Skeletal muscle satellite cell (primary cell): ENCODE data around the gene SERPINA3.
"Not testable (repeated sequence)": the region's sequence is repeated elsewhere in the genome, so short reads cannot be mapped to it uniquely, and the experiment has no call there.

Experiments
- H3K27me3 ChIP-seq: 2 replicates; pipeline ENCODE4 v1.7.0; 2013; ENCODE audit warnings: low read length; ENCODE audit not compliant: control insufficient read depth, insufficient read depth
- H3K36me3 ChIP-seq: 2 replicates; pipeline ENCODE4 v1.7.0; 2013; ENCODE audit warnings: mild to moderate bottlenecking, control low read depth, low read length; ENCODE audit not compliant: insufficient read depth
- H3K4me1 ChIP-seq: 2 replicates; pipeline ENCODE4 v1.7.0; 2013; ENCODE audit warnings: low read length; ENCODE audit not compliant: control insufficient read depth, insufficient read depth
- H3K4me2 ChIP-seq: 2 replicates; pipeline ENCODE4 v1.7.0; 2013; ENCODE audit warnings: mild to moderate bottlenecking, low read length
- H3K4me3 ChIP-seq: 2 replicates; pipeline ENCODE4 v1.7.0; 2013; ENCODE audit warnings: low read length
- H3K9ac ChIP-seq: 2 replicates; pipeline ENCODE4 v1.7.0; 2013; ENCODE audit warnings: mild to moderate bottlenecking, low read depth, low read length, moderate library complexity
- H3K9me3 ChIP-seq: replicated peaks from 2 replicates; pipeline ENCODE4 v1.7.0; 2013; ENCODE audit warnings: mild to moderate bottlenecking, control low read depth, low read length

SERPINA3 gene

GRCh38 chr14:94625353-94625635, 13.1 kb downstream of the SERPINA3 start:
- Histone ChIP-seq H3K4me2 (no peak overlapping the region), H3K9ac (no peak overlapping the region), H3K4me3 (no peak overlapping the region), H3K4me1 (no peaks in the 10 kb centered on the region), H3K27me3 (peaks cover 22% of the 10 kb centered on the region), H3K36me3 (no peaks in the 10 kb centered on the region), H3K9me3 (no peaks in the 10 kb centered on the region)

GRCh38 chr14:94628578-94628977, 16.4 kb downstream of the SERPINA3 start:
- Histone ChIP-seq H3K9me3 (no peaks in the 10 kb centered on the region), H3K36me3 (no peaks in the 10 kb centered on the region), H3K27me3 (peaks cover 17% of the 10 kb centered on the region), H3K4me1 (no peaks in the 10 kb centered on the region), H3K4me3 (no peak overlapping the region), H3K9ac (no peak overlapping the region), H3K4me2 (no peak overlapping the region)

GRCh38 chr14:94630396-94630795, 18.2 kb downstream of the SERPINA3 start:
- Histone ChIP-seq H3K4me2 (no peak overlapping the region), H3K4me1 (no peaks in the 10 kb centered on the region), H3K36me3 (no peaks in the 10 kb centered on the region), H3K27me3 (peaks cover 3% of the 10 kb centered on the region), H3K9ac (no peak overlapping the region), H3K9me3 (no peaks in the 10 kb centered on the region), H3K4me3 (no peak overlapping the region)

GRCh38 chr14:94631050-94631449, 18.9 kb downstream of the SERPINA3 start:
- no peaks in the 10 kb centered on the region for H3K9me3 ChIP-seq
- no peak overlapping the region for H3K4me3 ChIP-seq
- peaks cover 3% of the 10 kb centered on the region for H3K27me3 ChIP-seq
- no peak overlapping the region for H3K4me2 ChIP-seq
- no peak overlapping the region for H3K9ac ChIP-seq
- no peaks in the 10 kb centered on the region for H3K36me3 ChIP-seq
- H3K4me1 ChIP-seq = no peaks in the 10 kb centered on the region

- no peak overlapping the region for H3K4me3 ChIP-seq
- H3K36me3 ChIP-seq = no peaks in the 10 kb centered on the region
- H3K4me2 ChIP-seq = no peak overlapping the region
- H3K9ac ChIP-seq = no peak overlapping the region
- H3K9me3 ChIP-seq = no peaks in the 10 kb centered on the region
- H3K4me1 ChIP-seq = no peaks in the 10 kb centered on the region
- peaks cover 3% of the 10 kb centered on the region for H3K27me3 ChIP-seq
Observed at GRCh38 chr14:94631536-94632304, 19.5 kb downstream of the SERPINA3 start.

- H3K9me3 ChIP-seq = no peaks in the 10 kb centered on the region
- H3K9ac ChIP-seq = no peak overlapping the region
- peaks cover 3% of the 10 kb centered on the region for H3K27me3 ChIP-seq
- no peak overlapping the region for H3K4me3 ChIP-seq
- H3K4me1 ChIP-seq = no peaks in the 10 kb centered on the region
- no peak overlapping the region for H3K4me2 ChIP-seq
- no peaks in the 10 kb centered on the region for H3K36me3 ChIP-seq
Observed at GRCh38 chr14:94632305-94632590, 20.1 kb downstream of the SERPINA3 start.

- H3K27me3 ChIP-seq = peaks cover 3% of the 10 kb centered on the region
- H3K4me2 ChIP-seq = no peak overlapping the region
- H3K4me3 ChIP-seq = no peak overlapping the region
- no peaks in the 10 kb centered on the region for H3K9me3 ChIP-seq
- peaks cover 2% of the 10 kb centered on the region for H3K4me1 ChIP-seq
- H3K9ac ChIP-seq = no peak overlapping the region
- H3K36me3 ChIP-seq = no peaks in the 10 kb centered on the region
Observed at GRCh38 chr14:94633121-94633520, 20.9 kb downstream of the SERPINA3 start.

- Histone ChIP-seq H3K27me3 (peaks cover 3% of the 10 kb centered on the region), H3K4me2 (no peak overlapping the region), H3K36me3 (no peaks in the 10 kb centered on the region), H3K9ac (no peak overlapping the region), H3K4me1 (peaks cover 11% of the 10 kb centered on the region), H3K9me3 (no peaks in the 10 kb centered on the region), H3K4me3 (no peak overlapping the region)
Observed at GRCh38 chr14:94635154-94635553, 23.0 kb downstream of the SERPINA3 start.

- no peaks in the 10 kb centered on the region for H3K36me3 ChIP-seq
- H3K4me1 ChIP-seq = peaks cover 11% of the 10 kb centered on the region
- H3K4me3 ChIP-seq = no peak overlapping the region
- H3K9me3 ChIP-seq = no peaks in the 10 kb centered on the region
- H3K27me3 ChIP-seq = peaks cover 3% of the 10 kb centered on the region
- no peak overlapping the region for H3K9ac ChIP-seq
- H3K4me2 ChIP-seq = no peak overlapping the region
Observed at GRCh38 chr14:94636744-94637412, 24.7 kb downstream of the SERPINA3 start.

GRCh38 chr14:94637814-94638213, 25.6 kb downstream of the SERPINA3 start:
- not testable (repeated sequence) for H3K27me3 ChIP-seq, H3K9ac ChIP-seq, H3K9me3 ChIP-seq, H3K4me2 ChIP-seq, H3K36me3 ChIP-seq, H3K4me3 ChIP-seq
- peaks cover 11% of the 10 kb centered on the region for H3K4me1 ChIP-seq

GRCh38 chr14:94638339-94638738, 26.1 kb downstream of the SERPINA3 start:
- Histone ChIP-seq H3K9ac (no peak overlapping the region), H3K4me3 (no peak overlapping the region), H3K4me2 (no peak overlapping the region), H3K36me3 (no peaks in the 10 kb centered on the region), H3K4me1 (peaks cover 11% of the 10 kb centered on the region), H3K27me3 (peaks cover 3% of the 10 kb centered on the region), H3K9me3 (no peaks in the 10 kb centered on the region)
